ENCODE data around the gene ATXN1. TPM values are rescaled to one million over a fixed set of nuclear protein-coding genes. Genes with fewer than 3 reads are reported as not detected.
"Not testable (repeated sequence)": the region's sequence is repeated elsewhere in the genome, so short reads cannot be mapped to it uniquely, and the experiment has no call there.

The ATXN1 gene
- total RNA-seq, 1 donor from 2014 or later = 70.0 TPM

DNA sequence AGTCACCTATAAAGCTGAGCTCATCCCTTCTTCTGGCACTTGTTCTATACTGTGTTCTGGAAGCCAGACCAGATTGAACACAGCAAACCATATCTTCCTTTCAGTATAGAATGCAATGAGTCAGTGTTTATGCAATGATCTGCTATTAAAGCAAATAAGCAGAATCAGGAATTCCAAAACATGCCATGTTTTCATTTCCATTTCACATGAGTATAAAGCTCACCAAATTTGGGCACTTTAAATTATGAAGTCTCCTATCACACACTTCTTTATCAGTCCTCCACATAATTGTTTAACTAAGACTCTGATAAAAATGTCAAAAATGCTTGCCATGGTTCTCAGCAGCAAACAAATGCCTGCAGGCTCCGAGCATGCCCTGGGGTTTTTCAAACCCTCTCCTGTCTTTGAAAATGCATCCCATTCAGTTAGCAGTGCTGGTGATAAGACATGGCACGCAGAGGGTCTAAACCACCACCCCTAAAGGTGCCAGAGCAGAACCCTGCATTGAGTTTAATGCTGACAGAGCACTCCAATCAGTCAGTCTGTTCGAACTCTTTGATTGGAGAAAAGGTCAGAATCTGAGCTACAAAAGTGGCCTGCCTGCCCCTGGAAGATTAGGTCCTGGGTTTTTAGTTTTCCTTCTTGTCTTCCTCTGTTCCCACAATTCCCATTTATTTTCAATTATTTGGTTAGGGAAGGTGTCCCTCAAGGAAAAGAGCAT, 288.8 kb downstream of the ATXN1 start:
- intact Hi-C loops (cut with micrococcal nuclease) = loop anchor here (2.0 kb wide), 1 partner anchor 14 kb away; no protein-coding TSS in a partner anchor
- Mint-ChIP-seq H3K36me3 (ENCODE audit: low read depth) (peaks cover 39% of the 10 kb centered on the region), H3K27me3 (no peaks in the 10 kb centered on the region), H3K27ac (peak overlapping the region; percentile 88), H3K9me3 (peaks cover 14% of the 10 kb centered on the region), H3K4me3 (no peak overlapping the region), H3K4me1 (peaks cover 59% of the 10 kb centered on the region)
- no peak for DNase-seq

DNA sequence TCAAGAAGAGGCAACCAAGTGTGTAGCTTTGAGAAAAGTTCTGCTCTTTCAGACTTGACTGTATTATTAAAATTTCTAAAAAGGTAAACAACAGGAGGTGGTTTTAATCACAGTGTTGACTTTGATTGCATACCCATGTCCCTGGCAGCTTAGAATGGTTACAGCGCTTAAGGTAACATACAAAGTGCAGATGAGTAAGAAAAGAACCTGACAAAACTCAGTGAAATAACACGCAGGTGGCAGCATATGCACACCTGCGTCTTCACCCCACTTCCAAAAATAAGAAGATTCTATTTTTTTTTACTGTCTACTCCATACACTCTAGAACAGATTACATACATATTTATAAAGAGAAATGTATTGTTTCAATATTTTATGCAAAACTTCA, 289.4 kb downstream of the ATXN1 start:
- Mint-ChIP-seq H3K36me3 (ENCODE audit: low read depth) (peaks cover 33% of the 10 kb centered on the region), H3K27ac (no peak overlapping the region), H3K27me3 (no peaks in the 10 kb centered on the region), H3K9me3 (peaks cover 12% of the 10 kb centered on the region), H3K4me1 (peaks cover 59% of the 10 kb centered on the region), H3K4me3 (peak overlapping the region; percentile 27)
- no peak for DNase-seq
- intact Hi-C loops (cut with micrococcal nuclease) = loop anchor here (2.0 kb wide), 2 partner anchors 15 to 19 kb away; no protein-coding TSS in a partner anchor

DNA sequence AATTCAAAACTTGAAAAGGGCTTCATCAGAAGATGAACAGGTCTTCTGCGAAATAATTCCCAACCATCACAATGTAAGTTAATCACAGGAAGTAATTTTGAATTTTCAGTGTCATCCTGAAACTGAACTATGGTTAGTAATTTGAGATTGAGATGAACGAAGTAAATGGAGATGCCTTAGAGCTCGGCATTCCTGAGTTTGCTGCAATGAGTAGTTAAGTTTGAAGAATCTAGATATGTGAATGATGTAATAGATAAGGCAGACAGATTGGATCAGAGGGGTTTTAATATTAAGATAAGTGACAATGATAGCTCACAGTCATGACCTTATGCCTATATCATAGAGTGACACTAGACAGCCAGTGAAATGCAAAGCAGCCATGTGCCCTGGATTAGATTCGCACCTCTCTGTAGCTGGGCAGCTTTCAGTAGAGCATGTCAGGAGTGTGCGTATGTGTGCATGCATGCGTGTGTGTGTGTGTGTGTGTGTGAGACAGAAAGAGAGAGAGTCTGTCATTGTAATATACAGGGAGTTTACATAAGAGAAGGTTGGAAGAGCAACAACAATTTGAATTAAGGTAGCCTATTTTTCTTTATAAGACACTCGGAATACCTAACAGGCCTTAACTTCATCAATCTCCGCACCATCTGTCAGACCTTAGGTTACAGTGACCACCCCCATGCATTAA, 289.9 kb downstream of the ATXN1 start:
- Mint-ChIP-seq H3K27me3 (no peaks in the 10 kb centered on the region), H3K4me3 (peak overlapping the region; percentile 27), H3K9me3 (peaks cover 8% of the 10 kb centered on the region), H3K4me1 (peaks cover 58% of the 10 kb centered on the region), H3K36me3 (ENCODE audit: low read depth) (peaks cover 33% of the 10 kb centered on the region), H3K27ac (peak overlapping the region; percentile 82)
- intact Hi-C loops (cut with micrococcal nuclease) = loop anchor here (2.0 kb wide), 1 partner anchor 19 kb away; no protein-coding TSS in a partner anchor
- DNase-seq = no peak

DNA sequence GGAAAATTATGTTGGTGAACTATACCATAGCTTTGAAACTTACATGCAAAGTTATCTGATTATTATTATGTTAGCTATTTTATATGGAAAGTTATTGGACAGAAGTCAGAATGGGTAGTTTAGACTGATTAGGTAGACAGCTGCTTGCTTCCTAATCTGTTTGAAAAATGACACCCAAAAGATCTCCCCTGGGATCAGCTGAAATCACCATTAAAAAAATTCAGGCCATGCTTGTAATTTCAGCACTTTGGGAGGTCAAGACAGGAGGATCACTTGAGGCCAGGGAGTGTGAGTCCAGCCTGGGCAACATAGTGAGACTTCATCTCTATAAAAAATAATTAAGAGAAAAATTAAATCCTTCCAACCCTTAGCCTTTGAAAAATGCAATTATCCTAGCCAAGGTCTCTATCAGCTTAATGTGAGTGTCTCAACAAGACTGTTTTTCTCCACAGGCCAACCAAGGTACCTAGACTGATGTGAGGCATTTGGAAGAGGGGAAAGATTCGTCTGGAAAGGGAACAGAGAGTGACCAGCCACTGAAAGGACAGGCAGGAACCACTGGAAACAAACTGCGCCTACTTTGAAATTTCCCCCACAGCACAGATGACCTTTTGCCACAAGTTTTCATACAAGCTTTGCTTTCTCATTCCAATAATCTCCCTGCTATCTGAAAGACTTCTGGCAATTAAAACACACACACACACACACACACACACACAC, 290.6 kb downstream of the ATXN1 start:
- Mint-ChIP-seq H3K9me3 (peaks cover 9% of the 10 kb centered on the region), H3K4me3 (peak overlapping the region; percentile 9), H3K4me1 (peaks cover 59% of the 10 kb centered on the region), H3K27ac (peak overlapping the region; percentile 82), H3K36me3 (ENCODE audit: low read depth) (peaks cover 36% of the 10 kb centered on the region), H3K27me3 (no peaks in the 10 kb centered on the region)
- no peak for DNase-seq
- intact Hi-C loops (cut with micrococcal nuclease) = loop anchor here (2.0 kb wide), 1 partner anchor 18 kb away; no protein-coding TSS in a partner anchor

DNA sequence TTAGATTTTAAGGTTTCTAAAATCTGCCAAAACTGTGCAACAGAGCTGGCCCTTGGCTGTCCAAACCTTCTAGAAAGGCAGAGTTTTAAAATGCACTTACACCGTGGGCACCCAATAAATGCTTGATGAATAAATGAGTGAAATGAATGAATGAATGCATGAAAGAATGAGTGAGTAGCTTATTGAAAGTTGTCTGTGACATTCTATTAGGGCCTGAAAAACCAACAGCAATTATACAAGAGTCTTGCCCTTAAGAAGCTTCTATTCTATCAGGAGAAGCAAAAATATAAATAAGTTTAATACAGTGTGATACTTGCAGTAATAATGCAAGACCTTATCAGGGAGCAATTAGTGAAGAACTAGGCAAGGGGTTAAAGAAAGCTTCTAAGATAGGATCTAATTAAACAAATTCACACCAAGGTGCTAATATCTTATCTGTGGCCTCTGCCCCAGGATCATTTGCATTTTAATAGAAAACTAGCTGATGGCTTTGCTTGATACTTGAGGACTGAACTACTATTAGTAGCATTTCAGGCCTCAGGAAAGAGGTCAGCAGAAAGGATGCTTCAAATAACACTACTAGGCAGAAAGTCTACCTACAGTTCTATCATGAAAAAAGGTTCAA, 292.2 kb downstream of the ATXN1 start:
- Mint-ChIP-seq H3K4me1 (peaks cover 51% of the 10 kb centered on the region), H3K9me3 (peaks cover 12% of the 10 kb centered on the region), H3K36me3 (ENCODE audit: low read depth) (peaks cover 36% of the 10 kb centered on the region), H3K27me3 (no peaks in the 10 kb centered on the region), H3K27ac (no peak overlapping the region), H3K4me3 (no peak overlapping the region)
- DNase-seq = no peak
- intact Hi-C loops (cut with micrococcal nuclease) = no loop called here

DNA sequence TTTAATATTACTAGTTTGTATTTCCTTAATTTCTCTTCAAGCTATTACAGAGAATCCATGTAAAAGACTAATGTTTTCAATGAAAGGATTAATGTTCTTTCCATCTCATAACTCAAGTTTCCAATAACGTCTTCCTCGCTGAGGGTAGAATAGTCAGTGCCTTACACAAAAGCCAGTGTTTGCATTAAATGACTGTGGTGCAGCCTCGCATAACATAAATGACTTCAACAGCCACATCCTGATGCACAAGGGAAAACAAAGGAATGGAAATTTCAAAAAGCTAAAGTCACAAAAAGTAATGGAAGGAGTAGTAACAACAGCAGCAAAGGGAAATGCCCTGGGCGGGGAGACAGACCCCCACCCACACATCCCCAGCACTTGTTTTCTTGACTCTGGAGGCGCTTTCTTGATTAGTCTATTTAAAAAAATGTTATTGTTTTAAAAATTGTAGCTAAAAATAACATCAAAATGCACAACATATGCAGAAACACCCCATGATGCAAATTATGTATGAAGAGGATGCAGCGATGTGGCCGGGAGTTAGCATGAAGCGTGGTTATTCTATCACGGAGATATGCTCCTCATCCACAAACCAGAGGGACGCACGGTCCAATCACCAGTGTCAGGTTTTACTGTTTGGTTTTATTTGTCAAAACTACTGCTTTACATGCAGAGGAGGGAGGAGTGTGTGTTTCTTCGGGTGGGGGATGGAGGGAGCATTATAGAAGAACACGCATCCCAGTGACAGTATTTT, 294.3 kb downstream of the ATXN1 start:
- Mint-ChIP-seq H3K9me3 (peaks cover 26% of the 10 kb centered on the region), H3K4me3 (no peak overlapping the region), H3K36me3 (ENCODE audit: low read depth) (peaks cover 46% of the 10 kb centered on the region), H3K27me3 (no peaks in the 10 kb centered on the region), H3K4me1 (peaks cover 36% of the 10 kb centered on the region), H3K27ac (peak overlapping the region; percentile 31)
- no peak for DNase-seq
- intact Hi-C loops (cut with micrococcal nuclease) = no loop called here

DNA sequence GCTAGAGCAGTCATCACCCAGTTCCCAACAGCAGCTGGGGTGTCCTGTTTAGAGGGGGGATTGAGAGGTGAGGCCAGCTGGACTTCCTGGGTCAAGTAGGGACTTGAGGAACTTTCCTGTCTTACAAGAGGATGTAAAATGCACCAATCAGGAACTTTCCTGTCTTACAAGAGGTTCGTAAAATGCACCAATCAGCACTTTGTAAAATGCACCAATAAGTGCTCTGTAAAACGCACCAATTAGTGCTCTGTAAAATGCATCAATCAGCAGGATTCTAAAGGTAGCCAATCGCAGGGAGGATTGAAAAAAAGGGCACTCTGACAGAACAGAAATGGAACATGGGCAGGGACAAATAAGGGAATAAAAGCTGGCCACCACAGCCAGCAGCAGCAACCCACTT, 297.2 kb downstream of the ATXN1 start:
- Mint-ChIP-seq H3K36me3 (ENCODE audit: low read depth) (peaks cover 45% of the 10 kb centered on the region), H3K27ac (no peak overlapping the region), H3K4me3 (no peak overlapping the region), H3K4me1 (peaks cover 29% of the 10 kb centered on the region), H3K27me3 (no peaks in the 10 kb centered on the region), H3K9me3 (peaks cover 32% of the 10 kb centered on the region)
- DNase-seq = no peak
- intact Hi-C loops (cut with micrococcal nuclease) = no loop called here

DNA sequence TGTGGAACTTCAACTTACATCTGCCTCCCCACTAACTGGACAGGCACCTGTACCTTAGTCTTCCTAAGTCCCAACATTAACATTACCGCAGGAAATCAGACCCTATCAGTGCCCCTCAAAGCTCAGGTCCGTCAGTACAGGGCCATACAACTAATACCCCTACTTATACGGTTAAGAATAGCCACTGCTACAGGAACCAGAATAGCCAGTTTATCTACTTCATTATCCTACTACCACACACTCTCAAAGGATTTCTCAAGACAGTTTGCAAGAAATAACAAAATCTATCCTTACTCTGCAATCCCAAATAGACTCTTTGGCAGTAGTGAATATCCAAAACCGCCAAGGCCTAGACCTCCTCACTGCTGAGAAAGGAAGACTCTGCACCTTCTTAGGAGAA, 298.0 kb downstream of the ATXN1 start:
- Mint-ChIP-seq H3K9me3 (peaks cover 32% of the 10 kb centered on the region), H3K36me3 (ENCODE audit: low read depth) (peaks cover 46% of the 10 kb centered on the region), H3K27ac (peak overlapping the region; percentile 4), H3K4me1 (peaks cover 23% of the 10 kb centered on the region)
- H3K27me3 Mint-ChIP-seq; DNase-seq; intact Hi-C loops (cut with micrococcal nuclease); H3K4me3 Mint-ChIP-seq: not testable (repeated sequence)

DNA sequence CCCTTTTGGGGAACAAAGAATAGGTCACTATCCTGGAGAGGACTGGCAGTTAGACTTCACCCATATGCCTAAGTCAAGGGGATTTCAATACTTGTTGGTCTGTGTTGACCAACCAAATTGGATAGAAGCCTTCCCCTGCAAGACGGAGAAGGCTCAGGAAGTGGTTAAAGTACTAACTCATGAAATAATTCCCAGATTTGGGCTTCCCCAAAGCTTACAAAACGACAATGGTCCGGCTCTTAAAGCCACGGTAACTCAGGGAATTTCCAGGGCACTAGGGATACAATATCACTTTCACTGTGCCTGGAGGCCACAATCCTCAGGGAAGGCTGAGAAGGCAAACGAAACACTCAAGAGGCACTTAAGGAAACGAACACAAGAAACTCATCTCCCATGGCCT, 299.8 kb downstream of the ATXN1 start:
- Mint-ChIP-seq H3K4me3 (no peak overlapping the region), H3K4me1 (peaks cover 15% of the 10 kb centered on the region), H3K36me3 (ENCODE audit: low read depth) (peaks cover 51% of the 10 kb centered on the region), H3K27ac (no peak overlapping the region), H3K27me3 (no peaks in the 10 kb centered on the region), H3K9me3 (peaks cover 32% of the 10 kb centered on the region)
- no peak for DNase-seq
- intact Hi-C loops (cut with micrococcal nuclease) = no loop called here

DNA sequence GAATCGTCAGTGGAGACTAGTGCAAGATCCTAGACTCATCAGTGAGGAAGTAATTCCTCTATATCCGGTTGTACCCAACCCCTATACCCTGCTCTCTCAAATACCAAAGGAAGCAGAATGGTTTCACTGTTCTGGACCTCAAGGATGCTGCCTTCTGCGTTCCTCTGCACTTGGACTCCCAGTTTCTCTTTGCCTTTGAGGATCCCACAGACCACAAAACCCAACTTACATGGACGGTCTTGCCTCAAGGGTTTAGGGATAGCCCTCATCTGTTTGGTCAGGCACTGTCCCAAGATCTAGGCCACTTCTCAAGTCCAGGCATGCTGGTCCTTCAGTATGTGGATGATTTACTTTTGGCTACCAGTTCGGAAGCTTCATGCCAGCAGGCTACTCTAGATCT, 301.8 kb downstream of the ATXN1 start:
- H3K27me3 Mint-ChIP-seq; H3K27ac Mint-ChIP-seq; intact Hi-C loops (cut with micrococcal nuclease); DNase-seq; H3K4me3 Mint-ChIP-seq: not testable (repeated sequence)
- Mint-ChIP-seq H3K9me3 (peaks cover 30% of the 10 kb centered on the region), H3K4me1 (peaks cover 14% of the 10 kb centered on the region), H3K36me3 (ENCODE audit: low read depth) (peaks cover 51% of the 10 kb centered on the region)

DNA sequence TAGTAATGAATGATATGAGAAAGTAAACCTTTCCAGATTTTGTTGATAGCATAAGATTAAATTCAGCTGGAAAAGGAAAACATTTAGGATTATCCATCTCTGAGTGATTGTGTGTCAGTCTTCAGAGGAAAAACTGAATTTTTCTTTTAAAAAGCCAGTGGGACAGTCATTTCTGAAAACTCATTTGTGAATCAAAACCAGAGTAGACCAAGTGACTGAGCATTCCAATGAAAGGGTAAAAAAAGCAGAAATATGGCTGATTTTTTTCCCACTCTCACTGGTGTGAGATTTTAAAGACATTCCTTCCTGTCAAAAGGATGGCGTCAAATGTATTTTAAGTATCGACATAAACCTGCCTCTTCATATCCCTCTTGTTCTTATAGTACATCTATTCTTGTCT, 308.9 kb downstream of the ATXN1 start:
- Mint-ChIP-seq H3K9me3 (peaks cover 5% of the 10 kb centered on the region), H3K36me3 (ENCODE audit: low read depth) (peaks cover 19% of the 10 kb centered on the region), H3K4me1 (peaks cover 13% of the 10 kb centered on the region), H3K27ac (no peak overlapping the region), H3K27me3 (no peaks in the 10 kb centered on the region), H3K4me3 (no peak overlapping the region)
- no peak for DNase-seq
- intact Hi-C loops (cut with micrococcal nuclease) = loop anchor here (1.0 to 2.0 kb wide), 3 partner anchors 18 to 31 kb away; no protein-coding TSS in a partner anchor

DNA sequence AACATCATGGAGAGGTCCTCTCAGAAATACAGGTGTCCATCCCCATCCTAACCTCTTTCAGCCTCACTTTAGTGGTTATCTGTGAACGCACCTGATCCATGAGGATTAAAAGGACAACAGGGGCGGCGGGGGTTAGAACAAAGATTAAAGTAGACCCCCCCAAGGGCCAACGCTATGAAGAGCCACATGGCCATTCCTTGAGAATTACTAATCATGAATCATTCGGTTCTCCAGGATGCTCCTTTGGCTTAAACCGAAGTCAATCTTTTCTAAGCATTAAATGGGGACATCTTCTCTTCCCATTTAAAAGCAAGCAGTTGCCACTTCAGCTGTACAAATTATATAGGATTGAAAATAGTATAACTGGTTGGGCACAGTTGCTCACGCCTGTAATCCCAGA, 310.4 kb downstream of the ATXN1 start:
- no peaks in the 10 kb centered on the region for H3K27me3 Mint-ChIP-seq
- H3K9me3 Mint-ChIP-seq = peaks cover 4% of the 10 kb centered on the region
- H3K36me3 Mint-ChIP-seq (ENCODE audit: low read depth) = peaks cover 15% of the 10 kb centered on the region
- H3K27ac Mint-ChIP-seq = no peak overlapping the region
- H3K4me1 Mint-ChIP-seq = peaks cover 16% of the 10 kb centered on the region
- DNase-seq = no peak
- intact Hi-C loops (cut with micrococcal nuclease) = no loop called here
- H3K4me3 Mint-ChIP-seq = no peak overlapping the region

DNA sequence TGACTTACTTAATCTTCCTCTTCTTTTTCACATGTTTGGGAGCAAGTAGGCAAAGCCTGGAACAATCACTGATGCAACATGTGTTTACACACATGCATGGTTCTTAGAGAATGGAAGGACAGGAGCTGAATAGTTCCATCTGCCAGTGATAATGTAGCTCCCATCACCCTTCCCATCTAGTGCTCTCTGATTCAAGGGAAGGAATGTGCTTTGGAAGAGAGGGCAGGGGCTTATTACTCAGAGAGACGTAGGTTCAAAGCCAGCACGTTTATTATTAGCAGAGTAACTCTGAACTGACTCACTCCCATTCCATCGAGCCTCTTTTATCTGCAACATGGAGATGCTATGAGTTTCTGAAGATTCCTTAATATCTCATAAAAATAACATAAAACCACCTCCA, 311.0 kb downstream of the ATXN1 start:
- H3K9me3 Mint-ChIP-seq = no peaks in the 10 kb centered on the region
- H3K4me1 Mint-ChIP-seq = peaks cover 16% of the 10 kb centered on the region
- H3K27ac Mint-ChIP-seq = no peak overlapping the region
- peaks cover 13% of the 10 kb centered on the region for H3K36me3 Mint-ChIP-seq (ENCODE audit: low read depth)
- no peaks in the 10 kb centered on the region for H3K27me3 Mint-ChIP-seq
- H3K4me3 Mint-ChIP-seq = no peak overlapping the region
- intact Hi-C loops (cut with micrococcal nuclease) = no loop called here
- DNase-seq = no peak
